HG03442 (cell line): ENCODE data around the gene AIFM2.
A peak's percentile ranks its signal among the peaks of the same experiment; 100 is the strongest.
"Not testable (repeated sequence)": the region's sequence is repeated elsewhere in the genome, so short reads cannot be mapped to it uniquely, and the experiment has no call there.

Experiments used
- ATAC-seq: cut with Tn5 transposase; IDR thresholded peaks from one replicate; pipeline ENCODE4 v1.9.1; 2021; ENCODE audit warnings: mild to moderate bottlenecking, moderate library complexity; ENCODE audit not compliant: unreplicated experiment

AIFM2 gene

DNA sequence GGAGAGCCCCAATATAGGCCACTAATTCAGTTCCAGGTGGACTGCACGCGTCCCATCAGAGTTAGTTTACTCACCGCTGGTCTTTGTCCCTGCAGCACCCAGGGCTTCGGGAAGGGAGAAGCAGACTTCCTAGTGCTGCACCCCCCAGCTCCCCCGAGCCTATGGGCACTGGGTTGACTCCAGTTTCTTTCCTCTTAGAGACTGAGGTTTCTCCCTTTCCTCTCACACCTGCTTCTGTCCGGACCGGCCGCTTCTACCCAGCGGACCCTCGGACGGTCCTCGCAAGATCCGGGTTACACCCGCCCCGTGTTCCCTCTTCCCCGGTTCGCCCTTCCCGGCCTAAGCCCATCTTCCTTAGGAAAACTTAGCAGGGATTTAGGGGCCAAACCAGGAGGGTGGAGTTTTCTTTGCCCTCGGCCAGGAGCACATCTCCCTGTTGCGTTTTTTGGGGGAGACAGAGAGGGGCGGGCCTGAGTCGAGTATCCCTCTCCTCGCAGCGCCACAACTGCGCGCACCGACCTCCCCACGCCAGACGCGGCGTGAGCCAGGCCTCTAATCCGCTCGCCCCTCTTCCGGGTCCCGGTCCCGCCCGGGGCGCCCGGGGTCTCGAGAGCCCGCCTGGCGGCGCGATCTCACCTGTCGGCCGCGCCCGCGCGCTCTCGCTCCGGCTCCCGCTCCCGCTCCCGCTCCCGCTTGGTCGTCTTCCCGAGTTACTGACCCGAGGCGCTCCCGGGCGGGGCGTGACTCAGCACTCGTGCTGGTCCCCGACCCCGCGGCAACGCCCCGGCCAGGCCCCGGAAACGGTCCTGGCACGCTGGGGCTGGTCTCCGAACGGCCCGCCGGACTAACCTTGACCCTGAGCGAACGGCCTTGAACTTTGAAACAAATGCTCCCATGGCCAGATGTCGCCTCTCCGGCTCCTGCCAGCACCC, at the start of gene AIFM2:
AIFM2 (minus strand) TSS at position 728 of the 932 bp plus-strand sequence. CDS start 8,741 bp downstream, outside the sequence.
- peak; percentile 76 for ATAC-seq

DNA sequence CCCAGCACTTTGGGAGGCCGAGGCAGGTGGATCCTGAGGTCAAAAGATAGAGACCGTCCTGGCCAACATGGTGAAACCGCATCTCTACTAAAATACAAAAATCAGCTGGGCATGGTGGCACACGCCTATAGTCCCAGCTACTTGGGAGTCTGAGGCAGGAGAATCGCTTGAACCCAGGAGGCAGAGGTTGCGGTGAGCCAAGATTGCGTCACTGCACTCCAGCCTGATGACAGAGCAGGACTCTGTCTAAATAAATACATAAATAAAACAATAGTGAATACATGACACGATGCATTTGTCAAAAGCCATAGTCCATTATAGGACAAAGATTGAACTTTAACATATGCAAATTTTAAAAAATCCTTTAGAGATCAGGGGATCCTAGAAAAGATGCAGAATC, 46.6 kb upstream of the AIFM2 start:
- not testable (repeated sequence) for ATAC-seq

DNA sequence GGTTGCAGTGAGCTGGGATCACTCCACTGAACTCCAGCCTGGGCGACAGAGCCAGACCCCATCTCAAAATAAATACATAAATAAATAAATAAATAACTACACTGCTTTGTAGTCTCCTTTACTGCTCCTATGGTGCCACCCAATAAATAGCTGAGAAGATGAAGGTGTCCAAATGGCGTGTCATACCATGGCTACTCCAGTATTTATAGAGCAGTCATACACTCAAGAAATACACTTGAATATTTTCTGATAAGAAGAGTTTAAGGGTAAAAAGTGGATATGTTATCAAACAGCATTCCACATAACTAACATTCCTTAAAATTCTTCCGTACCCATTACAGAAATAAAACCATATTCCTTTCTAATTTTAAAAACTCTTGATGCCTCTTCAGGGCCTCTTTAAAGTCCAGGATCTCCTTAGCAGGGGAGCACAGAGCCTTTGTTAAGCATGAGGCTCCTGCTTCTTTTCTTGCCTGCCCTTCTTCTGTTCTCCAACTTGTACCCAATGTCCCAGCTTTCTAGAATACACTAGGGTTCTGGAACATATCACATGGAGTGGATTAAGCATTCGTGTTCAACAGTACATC, 45.6 kb upstream of the AIFM2 start:
- ATAC-seq = no peak

DNA sequence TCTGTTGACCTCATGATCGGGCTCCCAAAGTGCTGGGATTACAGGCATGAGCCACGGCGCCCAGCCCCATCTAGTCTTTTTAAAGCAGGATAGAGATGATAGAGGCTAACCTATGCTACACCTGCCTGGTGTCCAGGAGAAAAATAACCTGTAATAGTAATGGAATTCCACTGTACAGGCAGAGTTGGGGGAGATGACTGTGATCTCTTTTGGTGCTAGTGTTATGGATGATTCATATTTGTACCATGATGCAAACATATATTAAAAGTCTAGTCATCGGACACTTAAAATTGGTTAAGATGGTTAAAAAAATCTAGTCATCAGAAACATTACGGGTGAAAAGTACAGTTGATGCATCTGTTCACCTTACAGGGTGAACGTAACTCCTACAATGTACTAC, 43.8 kb upstream of the AIFM2 start:
- ATAC-seq = no peak

- no peak for ATAC-seq
Measured at GRCh38 chr10:70175516-70175915, 42.9 kb upstream of the AIFM2 start.

DNA sequence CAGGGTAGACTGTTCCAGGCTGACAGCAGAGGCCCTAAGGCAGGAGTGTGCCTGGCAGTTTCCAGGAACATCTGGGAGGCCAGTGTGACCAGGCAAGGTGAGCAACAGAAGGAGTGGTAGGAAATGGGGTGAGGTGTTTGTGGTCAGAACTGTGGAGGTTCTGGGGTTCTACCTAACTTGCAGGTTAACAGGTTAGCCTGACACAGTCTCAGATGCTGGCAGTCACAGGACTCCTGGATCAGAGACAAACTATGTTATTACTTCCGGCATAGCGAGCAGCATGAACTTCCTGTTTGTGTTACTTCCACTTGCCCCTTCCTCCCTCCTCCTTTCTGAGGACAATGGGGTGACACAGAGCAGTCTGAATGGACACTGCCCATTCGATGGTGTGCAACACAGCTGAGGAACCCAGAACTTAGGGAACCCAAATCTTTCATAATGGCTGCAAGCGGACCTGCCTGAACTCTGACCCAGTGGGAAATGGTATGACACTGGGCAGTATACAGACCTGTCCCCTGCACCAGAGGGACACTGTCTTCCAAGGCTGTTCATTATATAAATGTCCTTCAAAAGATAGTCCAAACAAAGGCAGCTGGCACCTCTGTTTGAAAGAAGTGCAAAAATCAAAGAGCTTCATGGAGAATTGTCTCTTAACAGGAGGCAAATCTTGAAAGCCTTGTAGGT, 41.6 kb upstream of the AIFM2 start:
- no peak for ATAC-seq

GRCh38 chr10:70169649-70170364, 37.2 kb upstream of the AIFM2 start:
- peak; percentile 12 for ATAC-seq

DNA sequence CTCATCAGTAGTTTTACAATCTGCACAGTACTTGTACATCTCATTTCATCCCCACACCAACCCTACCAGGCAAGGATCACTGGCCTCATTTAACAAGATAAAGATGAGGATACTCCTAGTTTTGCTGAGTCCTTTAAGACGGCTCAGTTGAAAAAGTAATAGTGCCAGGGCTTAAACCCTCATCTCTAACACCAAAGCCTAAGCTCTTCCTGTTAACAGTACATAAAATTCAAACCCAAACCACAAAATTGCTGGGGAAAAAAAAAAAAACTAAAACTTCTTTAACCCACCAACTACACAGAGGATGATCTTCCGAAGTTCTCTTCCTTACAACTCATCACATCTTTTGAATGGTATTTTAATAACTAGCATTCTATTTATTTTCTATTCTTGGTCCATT, 36.4 kb upstream of the AIFM2 start:
- no peak for ATAC-seq

GRCh38 chr10:70167246-70167645, 34.6 kb upstream of the AIFM2 start:
- ATAC-seq = no peak

GRCh38 chr10:70166394-70166793, 33.8 kb upstream of the AIFM2 start:
- ATAC-seq = no peak

- no peak for ATAC-seq
Measured at GRCh38 chr10:70164163-70164562, 31.5 kb upstream of the AIFM2 start.

GRCh38 chr10:70163448-70163847, 30.8 kb upstream of the AIFM2 start:
- ATAC-seq = no peak

DNA sequence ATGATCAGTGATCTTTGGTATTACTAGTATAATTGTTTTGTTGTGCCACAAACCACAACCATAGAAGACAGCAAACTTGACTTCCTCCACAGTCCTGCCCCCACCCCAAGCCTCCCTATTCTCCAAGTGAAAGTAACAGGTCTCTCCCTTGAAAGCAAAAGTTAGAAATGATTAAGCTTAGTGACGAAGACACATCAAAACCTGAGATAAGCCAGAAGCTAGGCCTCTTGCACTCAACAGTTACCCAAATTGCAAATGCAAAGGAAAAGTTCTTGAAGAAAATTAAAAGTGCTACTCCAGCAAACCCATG, 30.2 kb upstream of the AIFM2 start:
- peak; percentile 66 for ATAC-seq

DNA sequence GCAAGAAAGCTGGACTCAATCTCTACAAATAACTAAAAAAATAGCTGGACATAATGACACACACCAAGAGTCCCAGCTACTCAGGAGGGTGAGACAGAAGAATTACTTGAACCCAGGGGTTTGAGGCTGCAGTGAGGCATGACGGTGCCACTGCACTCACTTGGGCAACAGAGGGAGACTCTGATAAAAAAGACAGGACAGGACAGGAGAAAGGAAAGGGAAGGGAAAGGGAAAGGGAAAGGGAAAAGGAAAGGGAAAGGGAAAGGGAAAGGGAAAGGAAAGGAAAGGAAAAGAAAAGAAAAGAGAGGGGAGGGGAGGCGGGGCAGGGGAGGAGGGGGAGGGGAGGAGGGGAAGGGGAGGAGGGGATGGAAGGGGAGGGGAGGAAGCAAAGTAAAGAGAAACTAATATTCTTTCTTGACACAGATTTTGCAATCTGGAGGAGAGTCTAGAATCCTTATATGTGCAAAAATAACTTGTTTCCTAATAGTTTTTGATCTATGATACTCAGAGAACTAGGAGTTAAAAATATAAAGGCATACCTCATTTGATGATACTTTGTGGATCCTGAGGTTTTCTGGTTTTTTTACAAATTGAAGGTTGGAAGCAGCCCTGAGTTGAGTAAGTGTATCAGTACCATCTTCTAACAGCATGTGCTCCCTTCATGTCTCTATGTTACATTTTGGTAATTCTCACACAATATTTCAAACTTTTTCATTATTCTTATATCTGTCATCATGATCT, 29.7 kb upstream of the AIFM2 start:
- no peak for ATAC-seq

- no peak for ATAC-seq
Measured at GRCh38 chr10:70160798-70161197, 28.2 kb upstream of the AIFM2 start.

- not testable (repeated sequence) for ATAC-seq
Measured at GRCh38 chr10:70159366-70159765, 26.7 kb upstream of the AIFM2 start.

DNA sequence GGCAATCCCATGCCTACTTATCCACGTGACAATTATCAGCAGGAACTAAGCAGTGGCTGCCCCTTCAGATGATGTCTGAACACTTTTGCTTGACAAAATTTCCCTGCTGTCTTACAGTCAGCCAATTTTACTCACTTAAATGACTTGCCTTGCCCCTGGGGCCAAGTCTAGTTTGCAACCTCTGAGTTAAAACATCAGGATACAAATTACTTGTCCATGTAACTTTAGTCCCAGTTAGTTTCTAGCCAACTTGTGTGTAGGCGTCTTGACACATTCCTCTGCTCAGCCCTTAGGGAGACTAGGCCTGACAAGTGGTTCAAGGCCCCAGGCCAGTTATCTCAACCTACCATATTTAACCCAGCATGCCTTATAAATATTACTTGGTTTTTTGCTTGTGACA, 25.5 kb upstream of the AIFM2 start:
- ATAC-seq = no peak

DNA sequence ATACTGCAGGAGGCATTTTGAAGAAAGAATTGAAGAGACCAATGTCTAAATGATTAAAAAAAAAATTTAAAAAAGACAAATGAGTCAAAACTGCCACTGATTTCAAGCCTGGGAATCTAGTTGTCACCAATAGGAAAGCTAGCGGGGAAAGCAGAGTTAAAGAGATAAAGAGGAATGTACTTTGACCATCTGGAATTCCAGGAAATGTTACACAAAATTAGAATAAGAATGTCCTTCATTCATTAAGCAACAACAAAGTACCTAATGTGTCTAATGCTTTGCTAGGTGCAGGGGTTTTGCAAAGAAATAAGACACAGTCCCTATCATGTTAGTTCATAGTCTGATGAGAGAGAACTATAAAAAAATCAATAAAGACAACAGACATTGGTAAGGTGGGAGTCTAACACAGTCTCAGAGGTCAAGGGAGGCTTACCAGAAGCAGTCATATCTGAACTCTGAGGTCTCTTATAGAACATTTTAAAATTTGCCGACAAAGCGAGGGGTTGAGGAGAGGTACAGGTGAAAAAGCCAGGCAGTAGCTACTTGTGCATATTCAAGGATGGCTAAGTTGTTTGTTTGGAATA, 22.7 kb upstream of the AIFM2 start:
- no peak for ATAC-seq

DNA sequence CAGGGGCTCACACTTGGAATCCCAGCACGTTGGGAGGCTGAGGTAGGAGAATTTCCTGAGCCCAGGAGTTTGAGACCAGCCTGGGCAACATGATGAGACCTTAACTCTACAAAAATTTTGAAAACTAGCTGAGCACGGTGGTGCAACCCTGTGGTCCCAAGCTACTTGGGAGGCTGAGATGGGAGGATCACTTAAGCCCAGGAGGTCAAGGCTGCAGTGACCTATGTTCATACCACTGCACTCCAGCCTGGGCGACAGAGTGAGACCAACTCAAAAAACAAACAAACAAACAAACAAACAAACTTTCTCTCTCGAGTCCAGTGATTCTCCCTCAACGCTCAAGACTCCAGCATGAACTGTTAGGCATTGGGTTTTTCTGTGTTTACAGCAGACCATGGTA, 15.9 kb upstream of the AIFM2 start:
- no peak for ATAC-seq

DNA sequence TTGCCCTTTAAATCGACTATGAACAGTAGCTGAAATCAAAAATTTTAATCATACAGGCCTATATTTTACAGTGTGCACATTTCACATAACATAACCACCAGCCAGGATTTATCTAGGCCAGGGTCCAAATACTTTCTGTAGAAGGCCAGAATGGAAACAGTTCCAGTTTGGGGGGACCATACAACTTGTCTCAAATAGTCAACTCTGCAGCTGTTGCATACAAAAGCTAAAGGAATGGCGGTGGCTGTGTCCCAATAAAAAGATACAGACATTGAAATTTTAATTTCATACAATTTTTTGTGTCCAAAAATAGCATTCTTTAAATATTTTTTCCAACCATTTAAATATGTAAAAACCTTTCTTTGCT, 14.6 kb upstream of the AIFM2 start:
- no peak for ATAC-seq
